NOMO-1 (cell line): ENCODE measurements around the gene LSG1.
A peak's percentile ranks its signal among the peaks of the same experiment; 100 is the strongest.

Source experiments
- DNase-seq, 2 experiments: peaks; one replicate each; lab custom pipeline; 2025; ENCODE audit not compliant: unreplicated experiment in 2 of 2; lab: John Stamatoyannopoulos, UW

The LSG1 gene

DNA sequence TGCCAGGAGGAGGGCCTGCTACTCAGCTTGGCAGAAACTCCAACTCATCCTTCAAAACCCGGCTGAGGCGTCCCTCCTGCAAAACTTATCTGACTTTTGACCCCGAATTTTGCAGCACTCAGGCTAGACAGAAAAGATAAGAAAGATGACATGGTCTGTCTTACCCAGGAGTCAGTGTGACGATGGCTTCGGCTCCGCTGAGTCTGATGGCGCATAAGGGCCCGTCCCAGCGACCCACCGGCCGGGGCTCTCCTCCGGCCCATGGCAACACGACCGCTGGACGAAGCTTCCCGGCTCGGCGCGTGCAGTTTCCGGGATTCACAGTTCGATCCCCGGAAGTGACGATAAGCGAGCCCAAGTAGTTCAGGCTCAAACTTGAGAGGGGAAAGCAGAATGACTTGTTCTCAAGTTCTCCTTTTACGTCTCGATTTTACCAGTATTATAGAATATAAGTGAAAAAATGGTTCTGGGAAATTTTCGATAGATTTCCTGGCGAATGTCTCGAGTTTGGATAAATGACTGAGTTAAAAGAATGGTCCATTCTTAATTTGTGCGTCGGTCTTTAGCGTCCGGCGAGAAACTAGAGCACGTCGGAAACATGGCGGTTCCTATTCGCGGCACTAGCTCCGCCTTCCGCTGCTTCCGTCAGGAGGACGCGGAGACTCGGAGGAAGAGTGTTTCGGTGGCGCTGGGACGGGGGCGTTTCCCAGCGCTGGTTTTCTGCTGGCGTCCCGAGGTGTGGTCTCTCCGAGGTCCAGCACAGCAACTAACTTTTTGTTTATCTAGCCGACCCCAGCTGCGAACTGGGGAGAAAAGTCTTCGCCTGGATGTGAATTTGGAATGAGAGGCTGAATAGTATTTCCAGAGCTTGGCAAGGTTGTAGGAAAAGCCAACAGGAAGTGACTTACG lies at the start of gene LSG1:
LSG1 (minus strand) TSS at position 292 of the 909 bp plus-strand sequence; CDS start at position 263, 29 bp downstream.
- DNase-seq: peak; percentile 92 to 99

DNA sequence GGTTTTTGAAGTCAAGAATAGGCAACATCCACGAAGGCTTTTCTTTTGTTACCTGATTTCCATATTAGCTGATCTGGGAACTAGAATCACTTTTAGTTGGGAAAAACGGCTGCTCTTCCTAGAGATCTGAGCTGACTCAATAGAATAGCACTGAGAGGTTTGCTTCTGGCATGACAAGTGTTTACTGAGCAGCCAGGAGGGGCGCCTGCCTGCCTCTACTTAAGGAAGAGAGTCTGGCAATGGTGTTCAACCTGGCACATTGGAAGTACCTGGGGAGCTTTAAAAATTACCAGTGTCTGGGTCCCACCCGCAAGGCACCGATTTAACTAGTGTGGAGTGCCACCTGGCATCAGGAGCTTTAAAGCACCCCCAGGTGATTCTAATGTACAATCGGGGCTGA lies 48.1 kb upstream of the LSG1 start:
- DNase-seq: no peak

DNA sequence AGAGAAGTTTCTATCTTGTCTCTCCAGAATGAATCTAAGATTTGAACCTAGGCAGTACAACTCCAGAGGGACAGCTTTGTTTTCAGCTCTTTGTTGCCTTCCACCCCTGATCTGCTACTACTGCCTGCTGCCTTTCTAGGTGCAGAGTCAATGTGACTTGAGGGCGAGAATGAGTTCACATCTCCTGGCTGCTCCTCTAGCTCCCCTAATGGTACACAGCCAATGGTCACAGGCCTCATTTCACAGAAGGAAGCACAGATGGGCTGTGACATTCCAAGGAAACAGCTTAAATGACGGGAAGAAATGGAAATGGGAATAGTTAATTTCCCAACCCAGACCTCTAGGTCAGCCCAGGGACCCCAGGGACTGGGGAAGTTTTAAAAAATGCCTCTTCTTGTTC lies 46.1 kb upstream of the LSG1 start:
- DNase-seq: no peak

DNA sequence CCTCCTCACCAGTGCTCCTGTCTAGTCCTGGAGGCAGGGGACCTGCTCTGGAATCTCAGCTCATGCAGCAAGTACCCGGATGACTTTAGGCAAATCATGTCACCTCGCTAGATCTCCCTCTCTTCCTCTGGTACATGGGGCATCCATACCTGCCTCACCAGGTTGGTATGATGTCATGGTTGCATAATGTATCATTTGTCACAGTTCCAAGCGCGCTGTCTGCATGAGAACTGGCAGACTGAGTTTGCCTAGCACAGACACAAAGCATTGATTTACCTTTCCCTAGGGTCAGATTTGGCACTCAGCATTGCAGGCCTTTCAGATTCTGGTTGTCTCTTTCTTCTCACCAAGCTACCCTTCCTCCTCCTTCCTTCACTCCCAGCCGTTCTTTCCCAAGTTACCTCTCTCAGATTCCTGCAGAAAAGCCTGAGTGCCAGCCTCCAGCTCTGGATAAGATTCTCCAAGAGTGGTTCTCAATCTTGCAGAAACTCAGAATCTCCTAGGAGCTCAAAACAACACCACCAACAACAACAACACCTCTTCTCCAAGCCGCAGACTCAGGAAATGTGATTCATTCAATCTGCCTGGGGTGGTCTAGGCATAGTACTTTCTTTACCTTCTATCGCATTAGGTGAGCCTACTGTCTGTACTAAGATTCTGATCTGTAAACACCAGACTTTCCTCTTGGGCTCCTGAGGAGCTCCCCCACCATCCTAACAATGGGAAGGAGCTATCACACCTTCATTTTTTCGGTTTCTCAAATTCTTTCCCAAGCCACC lies 43.2 kb upstream of the LSG1 start:
- no peak for DNase-seq

DNA sequence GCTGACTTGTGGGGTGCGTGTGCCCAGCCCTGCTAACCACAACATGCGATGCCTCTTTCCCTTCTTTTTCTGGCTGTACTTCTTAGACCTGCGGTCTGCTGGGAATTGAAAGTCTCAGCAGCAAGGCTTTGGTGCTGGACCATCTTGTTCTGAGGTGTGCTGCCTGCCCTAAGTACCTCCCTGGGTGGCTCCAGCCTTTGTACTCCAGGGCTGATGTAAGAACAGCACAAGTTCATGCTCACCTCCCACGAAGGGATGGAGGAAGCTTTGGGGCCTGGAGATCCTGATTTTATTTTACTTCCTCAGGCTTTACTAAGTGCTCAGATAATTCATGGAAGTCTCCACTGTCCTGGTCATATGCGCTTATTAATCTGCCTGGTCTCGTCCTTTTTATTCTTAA lies 42.6 kb upstream of the LSG1 start:
- no peak for DNase-seq

DNA sequence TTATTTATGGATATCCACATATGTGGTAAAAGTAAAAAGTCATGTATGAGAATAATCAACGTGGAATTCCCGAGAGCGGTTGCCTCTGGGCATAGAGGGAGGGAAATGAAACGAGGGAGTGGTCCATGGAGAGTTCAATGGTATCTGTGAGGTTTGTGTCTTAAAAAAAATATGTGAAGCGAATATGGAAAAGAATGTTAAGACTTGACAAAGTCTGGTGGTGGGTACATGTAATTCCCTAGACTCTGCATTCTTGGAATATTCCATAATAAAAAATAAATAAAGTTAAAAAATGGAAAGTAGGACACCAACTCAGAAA lies 42.1 kb upstream of the LSG1 start:
- DNase-seq: no peak

DNA sequence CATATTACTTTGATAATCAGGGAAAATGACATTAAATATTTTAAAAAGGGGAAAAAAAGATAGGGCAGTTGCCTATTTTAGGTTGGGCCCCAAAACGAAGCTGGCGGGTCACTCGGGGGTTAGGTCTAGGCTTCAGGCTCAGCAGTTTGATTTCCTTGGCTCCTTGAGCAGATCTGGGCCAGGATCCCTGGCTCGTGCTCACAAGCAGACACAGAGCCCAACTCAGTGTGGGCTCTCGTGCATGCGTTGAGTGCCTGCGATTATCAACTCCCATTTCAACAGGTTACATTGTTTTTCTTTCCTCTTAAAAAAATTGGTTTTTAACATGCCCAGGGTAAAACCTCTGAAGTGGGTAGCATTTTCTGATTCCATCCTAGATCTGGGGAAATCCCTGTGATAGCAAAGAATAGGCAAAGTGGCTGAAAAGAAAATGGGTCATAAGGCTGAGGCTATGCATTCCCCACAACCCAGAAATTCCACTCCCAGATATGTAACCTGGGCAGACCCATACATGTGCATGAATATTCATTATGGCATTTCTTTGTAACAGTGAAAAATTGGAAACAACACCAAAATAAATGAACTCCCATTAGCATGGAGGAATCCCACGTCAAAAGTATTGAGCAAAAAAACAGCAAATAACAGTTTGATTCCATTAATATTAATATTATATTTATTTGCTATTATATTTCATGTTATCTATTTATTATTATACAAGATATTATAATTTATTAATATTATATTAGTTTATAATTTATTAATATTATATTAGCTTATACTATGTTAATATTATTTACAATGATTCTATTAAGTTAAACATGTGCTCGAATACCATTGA lies 41.5 kb upstream of the LSG1 start:
- DNase-seq: no peak

DNA sequence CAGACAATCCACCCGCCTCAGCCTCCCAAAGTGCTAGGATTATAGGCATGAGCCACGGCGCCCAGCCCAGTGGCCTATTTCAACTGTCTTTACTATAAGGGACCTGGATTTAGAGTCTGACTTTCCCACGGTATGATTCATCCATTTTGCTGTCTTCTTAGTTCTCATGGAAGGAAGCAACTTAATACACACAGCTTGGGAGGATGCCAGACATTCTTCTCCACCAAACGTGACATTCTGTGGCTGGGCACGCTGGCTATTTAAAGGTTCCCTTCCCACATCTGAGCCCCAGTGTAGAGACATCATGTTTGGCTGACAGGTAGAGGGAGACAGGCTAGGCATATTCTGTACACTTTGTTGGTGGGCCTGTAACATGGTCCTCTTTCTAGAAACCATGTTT lies 39.9 kb upstream of the LSG1 start:
- DNase-seq: no peak

DNA sequence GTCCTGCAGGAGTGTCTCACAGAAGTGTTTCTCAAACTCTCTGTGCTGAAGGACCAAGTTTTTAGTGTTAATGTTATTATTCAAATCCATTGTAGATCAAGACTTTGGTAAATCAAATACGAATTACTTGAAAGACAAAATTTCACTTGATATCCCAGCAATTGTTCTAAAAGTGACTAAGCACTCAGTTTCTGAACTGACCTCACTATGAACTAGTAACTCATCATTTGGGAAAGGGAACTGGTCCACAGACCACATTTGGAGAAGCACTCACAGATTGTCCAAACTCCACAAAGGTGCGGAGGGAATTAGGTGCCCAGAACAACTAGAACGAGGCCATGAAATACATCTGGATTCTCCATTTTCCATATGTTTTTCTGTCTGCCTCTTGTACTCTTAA lies 39.3 kb upstream of the LSG1 start:
- no peak for DNase-seq

DNA sequence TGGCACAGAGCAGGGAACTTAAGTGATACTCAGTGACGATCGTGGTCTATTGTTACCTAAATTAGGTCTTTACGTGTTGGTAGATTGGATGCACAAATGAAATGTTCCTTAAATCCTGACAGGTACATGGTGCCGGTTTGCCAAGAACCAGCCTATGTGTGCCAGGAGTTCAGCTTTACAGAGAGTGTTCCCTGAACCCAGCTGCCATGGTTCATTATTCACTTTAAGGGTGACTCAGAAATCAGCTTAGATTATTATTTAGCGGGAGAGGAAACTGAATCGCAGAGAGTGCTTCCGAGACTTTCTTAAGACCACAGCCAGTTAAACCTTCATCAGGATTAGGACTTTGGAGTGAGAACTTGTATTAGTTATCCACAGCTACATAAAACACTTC lies 35.2 kb upstream of the LSG1 start:
- DNase-seq: no peak

DNA sequence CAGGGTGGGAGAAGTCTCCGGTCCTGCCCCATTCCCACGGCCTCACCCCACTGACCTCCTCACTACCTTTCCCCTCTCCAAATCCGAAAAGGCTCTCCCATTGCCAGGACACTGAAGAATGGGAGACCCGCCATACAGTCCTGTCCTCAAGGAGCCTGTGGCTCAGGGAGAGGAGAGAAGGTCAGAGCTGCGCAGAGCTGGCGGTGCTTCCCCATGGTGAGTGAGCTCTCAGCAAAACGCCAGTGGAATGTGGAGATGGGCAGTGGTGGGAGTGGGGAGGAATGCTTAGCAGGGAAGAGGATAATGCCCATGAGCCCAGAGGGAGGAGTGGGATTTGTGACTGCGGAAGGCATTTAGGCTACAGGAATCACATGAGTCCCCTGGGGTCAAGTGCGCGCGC lies 33.8 kb upstream of the LSG1 start:
- DNase-seq: no peak

DNA sequence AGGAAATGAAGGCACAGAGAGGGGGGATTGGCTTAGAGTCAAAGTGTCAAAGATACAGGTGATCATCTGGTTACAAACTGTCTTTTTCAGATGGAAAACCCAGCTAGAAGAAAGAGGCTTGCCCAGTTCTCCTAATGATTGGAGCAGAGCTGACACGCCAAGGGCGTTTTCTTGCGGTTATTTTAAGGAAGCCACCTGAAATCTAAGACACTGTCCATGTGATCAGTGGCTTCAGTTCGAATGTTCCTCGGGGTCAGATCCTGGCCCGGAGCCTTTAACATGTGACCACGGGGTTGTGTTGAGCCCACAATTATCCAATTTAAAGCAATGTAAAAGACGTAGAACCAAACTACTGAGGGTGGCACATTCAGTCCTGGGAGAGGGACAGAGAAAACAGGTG lies 33.2 kb upstream of the LSG1 start:
- peak in 1 of 2 experiments; percentile 31 for DNase-seq

DNA sequence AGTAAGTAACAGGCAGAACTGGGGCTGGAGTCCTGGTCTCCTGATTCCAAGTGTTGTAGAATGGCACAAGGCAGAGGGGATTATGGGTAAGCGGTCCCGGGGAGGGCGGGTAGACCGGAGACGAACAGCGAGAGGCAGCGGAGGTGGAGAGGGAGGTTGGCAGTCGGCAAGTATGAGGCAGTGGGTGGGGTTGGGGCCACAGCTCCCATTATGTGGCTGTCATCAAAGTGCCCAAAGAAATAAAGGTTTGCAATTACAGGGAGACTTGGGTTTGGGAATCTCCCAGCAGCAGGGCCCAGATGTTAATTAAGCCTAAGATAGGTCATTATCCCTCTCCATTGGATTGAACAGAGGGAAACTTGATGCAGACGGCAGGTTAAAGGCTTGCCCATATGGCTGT lies 30.6 kb upstream of the LSG1 start:
- DNase-seq: no peak

DNA sequence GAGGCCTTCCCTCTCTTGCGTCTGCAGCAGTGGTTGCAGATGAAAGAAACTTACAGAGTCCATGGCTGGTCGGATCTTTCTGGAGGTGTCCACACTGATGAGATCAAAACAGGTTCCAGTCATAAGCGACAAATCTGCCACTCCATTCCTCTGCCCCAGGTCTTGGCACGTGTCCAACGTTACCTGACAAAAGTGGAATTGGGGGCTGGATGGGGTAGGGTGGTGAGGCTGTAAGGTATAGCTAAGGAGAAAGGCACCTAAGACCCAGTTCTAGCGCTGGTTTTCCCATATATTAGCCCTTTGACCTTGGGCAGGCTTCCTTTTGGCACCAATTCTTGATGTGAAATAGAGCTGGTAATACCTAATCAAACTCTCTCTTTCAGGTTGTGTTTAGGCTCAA lies 24.7 kb upstream of the LSG1 start:
- DNase-seq: no peak

DNA sequence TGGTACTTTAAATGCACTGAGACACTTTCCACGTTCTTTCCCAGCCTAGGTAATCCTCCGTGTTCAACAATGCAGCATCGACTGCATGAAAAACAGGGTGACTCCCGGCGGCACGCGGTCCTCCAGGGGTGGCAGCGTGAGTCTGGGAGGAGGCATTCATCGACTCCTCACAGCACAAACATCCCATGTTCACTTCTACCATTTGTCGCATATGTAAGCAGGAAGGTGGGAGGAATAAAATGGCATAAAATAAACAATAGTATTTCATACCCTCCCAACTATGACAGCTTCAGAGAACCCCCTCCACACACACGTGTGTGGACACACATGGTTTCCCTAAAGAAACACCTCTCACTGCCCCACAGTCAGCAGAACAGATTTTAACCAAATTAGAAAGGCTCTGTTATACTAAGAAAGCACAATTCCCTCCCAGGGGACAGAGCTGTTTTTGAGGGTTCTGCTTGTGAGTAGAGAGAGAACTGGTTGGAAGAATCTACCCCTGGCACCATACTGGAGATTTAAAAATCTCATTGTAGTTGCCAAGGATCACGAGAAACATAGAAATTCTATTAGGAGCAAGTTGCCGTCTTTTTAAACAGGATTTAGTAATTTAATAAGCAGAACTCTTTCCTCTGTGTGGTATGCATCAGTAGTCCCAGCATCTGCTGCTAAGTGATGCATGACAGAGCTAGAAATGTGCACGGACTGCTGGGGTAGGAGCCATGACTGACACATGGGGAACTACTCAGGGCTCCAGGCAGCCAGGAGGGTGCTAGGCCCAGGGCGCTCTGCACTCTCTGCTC lies 19.7 kb upstream of the LSG1 start:
- no peak for DNase-seq

DNA sequence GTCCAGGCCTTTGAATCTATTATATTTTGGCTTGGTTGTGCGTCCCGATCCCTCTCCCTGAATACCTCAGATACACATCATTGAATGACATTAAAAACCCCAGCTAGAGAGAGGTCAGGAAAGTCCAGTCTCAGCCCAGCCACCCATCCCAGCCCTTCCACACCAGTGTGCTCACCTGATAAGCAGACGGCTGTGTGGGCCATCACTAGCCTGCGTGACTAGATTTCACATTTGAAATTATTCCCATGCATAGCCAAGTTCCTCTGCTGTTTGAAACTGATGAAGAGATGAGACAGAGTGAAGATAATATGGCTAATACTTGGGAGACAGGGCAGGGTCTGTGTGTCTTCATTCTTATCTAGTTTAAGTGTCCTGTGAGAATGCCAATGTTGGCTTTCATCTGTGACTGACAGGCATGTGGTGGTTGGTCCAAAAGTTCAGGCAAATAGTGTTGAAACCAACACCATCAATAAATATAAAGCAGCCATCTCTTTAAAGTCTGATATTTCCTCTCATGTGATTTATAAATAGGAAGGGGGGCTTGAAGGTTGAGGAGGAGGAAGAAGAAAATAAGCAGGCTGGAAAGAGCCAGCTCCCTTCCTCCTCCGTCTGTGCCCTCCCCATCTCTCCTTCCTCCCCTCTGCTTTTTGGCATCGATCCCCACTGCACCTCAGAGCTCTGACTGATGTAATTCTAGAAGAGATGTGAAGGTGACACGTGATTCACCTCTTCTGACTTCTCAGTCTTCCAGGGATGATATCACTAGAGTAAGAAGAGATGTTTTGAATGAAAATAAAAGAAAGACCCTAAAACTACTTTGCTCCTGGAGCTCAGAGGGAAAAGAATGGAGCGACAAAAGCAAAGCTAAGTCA lies 18.7 kb upstream of the LSG1 start:
- DNase-seq: no peak

DNA sequence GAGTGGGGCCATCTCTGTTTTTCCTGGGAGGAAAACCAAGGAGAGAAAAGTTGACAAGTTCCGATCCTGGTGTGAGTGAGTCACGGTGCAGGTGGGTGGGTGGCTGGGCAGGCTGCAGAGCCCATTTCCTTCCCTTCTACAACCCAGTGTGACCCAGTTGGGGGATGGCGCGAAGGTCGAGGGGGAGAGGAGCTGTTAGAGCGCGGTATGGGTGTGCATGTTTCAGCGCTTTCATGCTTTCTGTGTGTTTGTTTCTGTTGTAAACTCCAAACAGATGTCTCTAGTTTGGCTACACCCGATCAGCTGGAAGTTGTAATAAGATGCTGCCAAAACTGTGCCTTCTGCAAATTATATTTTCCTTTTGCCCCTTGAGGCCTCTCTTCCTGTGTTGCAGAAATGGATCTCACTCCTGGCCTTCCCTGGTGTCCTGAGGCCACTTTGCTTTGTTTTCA lies 17.5 kb upstream of the LSG1 start:
- no peak for DNase-seq

DNA sequence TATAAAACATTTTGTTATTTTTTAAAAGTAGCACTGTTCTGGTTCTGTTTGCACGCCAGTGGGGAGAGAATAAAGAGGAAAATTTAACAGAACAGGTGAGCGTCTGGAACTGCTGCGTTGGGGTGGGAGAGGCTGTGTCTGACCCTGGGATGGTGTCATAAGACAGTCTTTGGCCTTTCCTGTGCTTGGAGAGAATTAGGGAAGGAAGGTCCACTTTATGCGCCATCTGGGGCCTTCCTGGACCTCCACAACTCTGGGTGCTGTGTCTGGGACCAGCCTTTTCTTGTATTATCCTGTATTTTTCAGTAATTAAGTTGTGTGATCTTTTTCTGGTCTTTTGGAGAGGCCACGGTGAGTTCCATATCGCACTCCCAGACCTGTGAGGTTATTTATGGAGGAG lies 17.0 kb upstream of the LSG1 start:
- DNase-seq: no peak

DNA sequence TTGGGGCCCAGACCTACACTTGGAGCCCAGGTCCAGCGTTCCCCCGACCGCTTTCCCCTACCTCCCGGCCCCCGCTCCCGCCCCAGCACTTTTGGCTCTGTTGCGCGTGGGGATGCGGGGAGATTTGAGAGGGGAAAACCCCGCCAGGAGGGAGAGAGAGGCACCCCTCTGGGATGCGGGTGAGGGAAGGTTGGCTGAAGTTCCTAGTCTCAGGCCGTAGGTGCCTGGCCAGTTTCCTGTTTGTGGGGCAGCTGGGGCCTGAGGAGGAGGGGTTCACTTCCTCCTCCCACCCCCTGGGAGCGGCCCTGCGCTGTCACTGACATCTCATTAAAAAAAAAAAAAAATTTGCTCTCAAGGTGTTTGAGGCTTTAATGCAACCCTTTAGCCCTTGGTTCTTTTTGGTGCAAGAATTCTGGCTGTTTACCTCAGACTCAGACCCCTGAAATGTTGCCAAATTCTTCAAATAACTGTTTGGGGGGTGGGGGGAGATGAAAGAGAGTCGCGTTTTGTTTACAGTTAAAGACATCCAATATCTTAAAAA lies 16.3 kb upstream of the LSG1 start:
- DNase-seq: peak; percentile 75 to 76
